Lower lobe of right lung (tissue), 2 donors: ENCODE results near the gene CCDC149. TPM values are rescaled to one million over a fixed set of nuclear protein-coding genes. Genes with fewer than 3 reads are reported as not detected.

Experiments
- ATAC-seq, 2 donors: fragments of 200-7000 bp; cut with Tn5 transposase; one replicate each; pipeline ENCODE4 v1.9.1; 2020 to 2022; ENCODE audit warnings: mild to moderate bottlenecking in 2 of 2, moderate library complexity in 2 of 2
- DNase-seq: peaks from one replicate; pipeline ENCODE4 v3.0.0-alpha.2; 2020
- H3K27ac ChIP-seq: fragments of 200-600 bp; one replicate; pipeline ENCODE4 v1.8.0; 2022
- H3K27me3 ChIP-seq: fragments of 200-600 bp; one replicate; pipeline ENCODE4 v1.8.0; 2022; ENCODE audit warnings: low read depth
- H3K36me3 ChIP-seq: fragments of 200-600 bp; one replicate; pipeline ENCODE4 v1.8.0; 2022; ENCODE audit warnings: mild to moderate bottlenecking
- H3K4me1 ChIP-seq: fragments of 200-600 bp; one replicate; pipeline ENCODE4 v1.8.0; 2022
- H3K4me3 ChIP-seq: fragments of 200-600 bp; one replicate; pipeline ENCODE4 v1.8.0; 2022; ENCODE audit warnings: mild to moderate bottlenecking
- H3K9me3 ChIP-seq: fragments of 200-600 bp; one replicate; pipeline ENCODE4 v1.8.0; 2022
- intact Hi-C: fragments of 100-400 bp; cut with DNase I; formaldehyde crosslinking; loops from one replicate; pipeline ENCODE4 v1.11.0; 2022
- total RNA-seq: library from RNA; stranded (reverse); fragmentation: NEBNext Ultra II Directional; extraction: Animal tissue kit (Norgen Biotek cat#: 25700); gene quantifications from one replicate; pipeline ENCODE4 v1.2.1, GENCODE V29; 2021
- TF ChIP-seq, protein P1 (sequence below): fragments of 200-600 bp; IDR thresholded peaks from one replicate; pipeline ENCODE4 v1.8.0; 2022; ENCODE audit warnings: antibody characterized with exemption, mild to moderate bottlenecking
- donor health status: DM: no; HTN: yes; CAD: no; lungs with severe emphysema.

The CCDC149 gene
- total RNA-seq, 1 donor from 2014 or later, result 23.8 TPM

DNA sequence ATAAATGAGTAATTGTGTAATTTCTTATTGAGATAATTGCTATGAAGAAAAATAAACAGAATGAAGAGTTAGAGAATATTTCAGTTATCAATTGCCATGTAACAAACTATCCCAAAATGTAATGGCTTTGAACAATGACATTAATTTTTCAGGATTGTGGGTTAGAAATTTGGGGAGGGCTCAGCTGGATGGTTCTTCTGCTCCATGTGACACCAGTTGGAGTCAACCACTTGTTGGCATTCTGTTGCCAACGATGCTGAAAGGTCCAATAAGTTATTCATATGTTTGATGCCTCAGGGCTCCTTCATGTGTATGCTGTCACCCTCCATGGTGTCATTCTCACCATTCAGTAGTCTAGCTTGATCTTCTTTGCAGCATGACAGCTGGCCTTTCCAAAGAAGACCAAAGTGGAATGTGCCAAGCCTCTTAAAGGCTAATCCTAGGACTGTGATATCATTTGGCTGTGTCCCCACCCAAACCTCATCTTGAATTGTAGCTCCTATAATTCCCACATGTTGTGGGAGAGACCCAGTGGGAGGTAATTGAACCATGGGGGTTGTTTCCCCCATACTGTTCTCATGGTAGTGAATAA lies 20.9 kb upstream of the CCDC149 start:
- H3K4me1 ChIP-seq, result no peaks in the 10 kb centered on the region
- H3K36me3 ChIP-seq, result no peaks in the 10 kb centered on the region
- no peak for ATAC-seq
- DNase-seq, result no peak
- H3K27ac ChIP-seq, result no peak overlapping the region
- no peaks in the 10 kb centered on the region for H3K27me3 ChIP-seq
- no peak overlapping the region for H3K4me3 ChIP-seq
- intact Hi-C loops, result no loop called here
- peaks cover 16% of the 10 kb centered on the region for H3K9me3 ChIP-seq
- TF ChIP-seq, protein P1, sequence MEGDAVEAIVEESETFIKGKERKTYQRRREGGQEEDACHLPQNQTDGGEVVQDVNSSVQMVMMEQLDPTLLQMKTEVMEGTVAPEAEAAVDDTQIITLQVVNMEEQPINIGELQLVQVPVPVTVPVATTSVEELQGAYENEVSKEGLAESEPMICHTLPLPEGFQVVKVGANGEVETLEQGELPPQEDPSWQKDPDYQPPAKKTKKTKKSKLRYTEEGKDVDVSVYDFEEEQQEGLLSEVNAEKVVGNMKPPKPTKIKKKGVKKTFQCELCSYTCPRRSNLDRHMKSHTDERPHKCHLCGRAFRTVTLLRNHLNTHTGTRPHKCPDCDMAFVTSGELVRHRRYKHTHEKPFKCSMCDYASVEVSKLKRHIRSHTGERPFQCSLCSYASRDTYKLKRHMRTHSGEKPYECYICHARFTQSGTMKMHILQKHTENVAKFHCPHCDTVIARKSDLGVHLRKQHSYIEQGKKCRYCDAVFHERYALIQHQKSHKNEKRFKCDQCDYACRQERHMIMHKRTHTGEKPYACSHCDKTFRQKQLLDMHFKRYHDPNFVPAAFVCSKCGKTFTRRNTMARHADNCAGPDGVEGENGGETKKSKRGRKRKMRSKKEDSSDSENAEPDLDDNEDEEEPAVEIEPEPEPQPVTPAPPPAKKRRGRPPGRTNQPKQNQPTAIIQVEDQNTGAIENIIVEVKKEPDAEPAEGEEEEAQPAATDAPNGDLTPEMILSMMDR, result no peak

DNA sequence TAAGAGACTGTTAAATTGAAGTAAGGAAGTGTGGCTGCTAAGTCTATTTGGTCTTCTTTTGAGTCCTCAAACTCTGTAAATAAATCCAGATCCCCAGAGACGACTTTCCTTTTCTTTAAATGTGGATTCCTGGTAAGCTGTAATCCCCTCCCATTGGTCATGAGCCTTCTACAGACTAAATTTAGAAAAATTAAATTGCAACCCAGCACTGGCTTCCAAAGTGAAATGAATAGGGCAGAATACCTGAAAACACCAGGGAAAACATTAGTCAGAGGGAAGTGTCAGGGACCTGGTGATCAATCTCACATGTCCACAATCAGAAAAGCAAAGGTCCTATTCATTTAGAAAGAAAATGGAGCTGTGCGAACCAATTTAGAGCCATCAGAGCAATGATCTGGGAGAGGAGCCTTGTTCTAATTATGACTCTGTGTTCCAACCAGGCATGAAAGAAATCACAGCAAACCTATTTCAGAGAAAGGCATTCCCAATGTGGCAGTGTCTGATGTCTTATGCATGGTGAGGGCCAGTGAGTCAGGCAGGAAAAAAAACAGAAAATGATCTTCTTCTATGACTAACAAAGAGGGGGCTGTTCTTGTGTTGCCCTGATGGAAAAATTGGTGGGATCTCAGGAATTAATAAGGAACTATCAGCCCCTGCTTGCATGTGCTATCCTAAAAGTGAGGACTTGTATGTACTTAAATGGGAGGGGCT lies 19.8 kb upstream of the CCDC149 start:
- ATAC-seq, result no peak
- intact Hi-C loops, result no loop called here
- Histone ChIP-seq H3K27ac (no peak overlapping the region), H3K27me3 (no peaks in the 10 kb centered on the region), H3K4me1 (no peaks in the 10 kb centered on the region), H3K36me3 (no peaks in the 10 kb centered on the region), H3K4me3 (no peak overlapping the region), H3K9me3 (peaks cover 16% of the 10 kb centered on the region)
- DNase-seq, result no peak
- TF ChIP-seq, protein P1, result no peak

DNA sequence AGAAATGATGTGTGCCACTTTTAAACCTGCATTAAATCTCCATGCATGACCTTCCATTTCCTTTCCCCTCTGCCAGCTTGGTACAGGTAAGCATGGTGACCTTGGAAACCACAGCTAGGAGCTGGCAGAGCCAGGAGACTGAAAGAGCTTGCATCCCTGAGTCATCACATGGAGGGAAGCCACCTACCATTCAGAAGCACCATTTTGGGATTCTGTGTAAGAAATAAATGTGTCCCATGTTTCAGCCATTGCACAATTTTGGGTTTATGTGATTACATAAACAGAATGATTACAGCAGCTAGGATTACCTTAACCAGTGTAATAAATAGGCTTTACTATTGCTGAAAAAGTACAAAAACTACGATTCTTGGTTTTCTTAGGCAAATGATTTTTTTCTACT lies 17.3 kb upstream of the CCDC149 start:
- ATAC-seq (no peak), DNase-seq (no peak)
- TF ChIP-seq, protein P1, result no peak
- no peaks in the 10 kb centered on the region for H3K4me1 ChIP-seq
- no peak overlapping the region for H3K27ac ChIP-seq
- no peaks in the 10 kb centered on the region for H3K36me3 ChIP-seq
- H3K27me3 ChIP-seq, result no peaks in the 10 kb centered on the region
- H3K4me3 ChIP-seq, result no peak overlapping the region
- peaks cover 16% of the 10 kb centered on the region for H3K9me3 ChIP-seq
- intact Hi-C loops, result no loop called here

DNA sequence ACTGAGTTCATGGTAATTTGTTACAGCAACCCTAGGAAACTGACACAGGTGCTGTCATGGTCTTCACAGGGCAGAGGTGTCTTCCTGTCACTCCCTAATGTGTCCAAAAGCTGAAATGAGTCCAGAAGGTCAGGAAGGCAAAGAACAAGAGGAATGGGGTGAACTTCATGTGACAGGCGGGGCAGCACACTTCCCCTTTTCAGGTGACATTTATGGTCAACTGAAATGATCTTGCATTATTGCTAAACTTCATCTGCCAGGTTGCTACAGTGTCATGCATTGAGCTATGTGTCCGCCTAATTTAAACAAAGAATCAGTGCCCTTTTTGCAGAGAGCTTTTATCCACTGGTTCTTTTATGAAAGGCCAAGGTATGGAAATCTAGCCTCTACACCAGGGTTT lies 15.9 kb upstream of the CCDC149 start:
- no peaks in the 10 kb centered on the region for H3K4me1 ChIP-seq
- TF ChIP-seq, protein P1, result no peak
- H3K9me3 ChIP-seq, result peaks cover 6% of the 10 kb centered on the region
- no peak overlapping the region for H3K27ac ChIP-seq
- no peak overlapping the region for H3K4me3 ChIP-seq
- no peak for DNase-seq
- no peak for ATAC-seq
- H3K27me3 ChIP-seq, result no peaks in the 10 kb centered on the region
- no peaks in the 10 kb centered on the region for H3K36me3 ChIP-seq
- intact Hi-C loops, result no loop called here

DNA sequence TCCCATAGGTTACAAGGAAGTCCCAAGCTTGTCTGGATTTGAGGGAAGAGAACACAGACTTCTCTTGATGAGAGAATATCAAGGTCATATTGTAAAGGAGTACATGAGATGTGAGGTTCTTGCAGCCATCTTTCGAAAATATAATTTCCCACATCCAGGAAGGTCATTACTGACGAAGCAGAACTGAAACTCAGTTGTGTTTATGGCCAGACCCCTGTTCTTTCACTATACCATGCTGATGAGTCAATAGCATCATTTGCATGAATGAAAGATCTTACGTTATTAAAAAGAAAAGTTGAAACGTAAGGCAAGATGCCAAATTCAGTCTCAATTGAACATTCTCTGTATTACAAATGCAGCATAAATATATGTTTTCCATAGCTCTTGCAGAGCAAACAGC lies 14.2 kb upstream of the CCDC149 start:
- H3K4me1 ChIP-seq, result no peaks in the 10 kb centered on the region
- DNase-seq (no peak), ATAC-seq (no peak)
- no peaks in the 10 kb centered on the region for H3K36me3 ChIP-seq
- H3K4me3 ChIP-seq, result no peak overlapping the region
- H3K27ac ChIP-seq, result no peak overlapping the region
- no peaks in the 10 kb centered on the region for H3K9me3 ChIP-seq
- H3K27me3 ChIP-seq, result no peaks in the 10 kb centered on the region
- intact Hi-C loops, result no loop called here
- TF ChIP-seq, protein P1, result no peak
